GM21825 (cell line): ENCODE data around the gene CIAO2B.
"Not testable (repeated sequence)": the region's sequence is repeated elsewhere in the genome, so short reads cannot be mapped to it uniquely, and the experiment has no call there.

ENCODE experiments used
- ATAC-seq: cut with Tn5 transposase; IDR thresholded peaks from one replicate; pipeline ENCODE4 v1.9.1; 2021; ENCODE audit warnings: mild to moderate bottlenecking, moderate library complexity; ENCODE audit not compliant: unreplicated experiment

The CIAO2B gene

DNA sequence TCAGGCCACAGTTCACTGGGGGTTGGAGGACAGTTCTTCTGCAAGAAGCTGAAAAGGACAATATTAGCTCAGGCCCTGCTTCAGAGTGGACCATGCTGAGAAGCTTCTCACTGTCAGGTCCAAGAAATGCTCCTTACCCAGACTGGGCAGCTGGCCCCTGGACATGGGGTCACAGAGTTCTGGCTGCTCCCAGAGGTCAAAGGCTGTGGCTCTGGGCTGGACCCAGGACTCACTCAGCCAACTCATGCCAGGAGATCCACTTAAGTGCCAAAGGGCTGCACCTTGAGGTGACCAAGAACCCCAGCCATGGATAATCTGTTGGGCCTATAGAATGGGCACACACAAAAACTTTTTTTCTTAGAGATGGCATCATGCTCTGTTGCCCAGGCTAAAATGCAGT lies 5.2 kb upstream of the CIAO2B start:
- ATAC-seq, result no peak

GRCh38 chr16:66937725-66938337 lies 3.6 kb upstream of the CIAO2B start:
- no peak for ATAC-seq

GRCh38 chr16:66936889-66937554 lies 2.8 kb upstream of the CIAO2B start:
- no peak for ATAC-seq

- no peak for ATAC-seq
Measured at GRCh38 chr16:66936462-66936861, 2.3 kb upstream of the CIAO2B start.

- ATAC-seq, result no peak
Measured at GRCh38 chr16:66935314-66936011, 1.3 kb upstream of the CIAO2B start, which contains the start of gene CES2. Gene CES2, plus strand, starts transcription at chr16:66935516. Its CDS starts 120 bp downstream, at chr16:66935636.

- not testable (repeated sequence) for ATAC-seq
Measured at GRCh38 chr16:66934839-66935313, 674 bp upstream of the CIAO2B start.

DNA sequence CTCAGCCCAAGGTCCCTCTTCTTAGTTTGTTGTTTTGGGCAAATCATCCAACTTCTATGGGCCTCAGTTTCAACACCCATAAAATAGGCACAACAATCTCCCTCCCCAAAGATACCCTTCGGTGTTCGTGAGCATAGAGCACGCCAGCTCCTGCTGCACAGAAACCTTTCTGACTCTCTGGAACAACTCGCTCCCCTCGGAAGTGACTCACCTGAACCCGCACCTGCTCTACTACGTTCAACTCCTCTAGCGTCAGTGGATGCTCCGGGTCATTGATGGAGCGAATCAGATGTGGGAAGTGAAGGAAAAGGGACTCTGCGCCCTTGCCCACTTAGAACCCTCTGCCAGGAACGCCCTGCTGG lies 445 bp downstream of the CIAO2B start:
- ATAC-seq, result no peak

DNA sequence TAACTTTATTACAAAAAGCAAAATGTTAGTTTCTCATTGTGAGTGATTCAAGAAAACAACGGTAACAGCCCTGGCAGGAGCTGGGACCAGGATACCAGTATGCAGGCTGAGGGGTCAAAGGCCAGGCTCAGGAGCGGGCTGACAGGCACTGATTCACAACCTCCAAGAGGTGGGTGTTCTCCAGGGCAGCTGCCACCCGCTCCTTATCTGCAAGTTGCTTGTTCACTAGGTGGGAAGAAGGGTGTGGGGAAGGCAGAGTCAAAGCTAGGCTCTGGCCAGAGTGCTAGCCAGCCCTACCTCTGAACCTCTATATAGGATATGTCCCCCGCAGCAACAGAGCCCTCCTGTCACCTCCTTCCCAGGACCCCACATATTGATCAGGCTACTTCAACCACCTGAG lies 2.1 kb downstream of the CIAO2B start:
- no peak for ATAC-seq

DNA sequence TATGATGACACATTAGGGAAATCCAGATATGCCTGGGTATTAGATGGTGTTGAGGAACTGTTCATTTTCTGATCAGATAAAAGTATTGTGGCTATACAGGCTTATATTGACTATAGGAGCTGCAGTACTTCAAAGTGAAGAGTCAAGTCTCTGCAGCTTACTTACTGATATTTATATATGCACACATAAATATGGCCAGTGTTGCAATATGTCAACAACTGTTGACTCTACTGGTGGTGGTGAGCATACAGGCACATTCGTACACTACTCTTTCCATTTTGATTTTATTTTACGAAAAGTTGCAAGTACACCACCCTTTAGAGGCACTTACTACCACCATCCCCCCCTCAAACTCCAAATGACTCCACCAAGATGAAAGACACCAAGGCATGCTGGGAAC lies 2.5 kb downstream of the CIAO2B start:
- ATAC-seq, result no peak

- no peak for ATAC-seq
Measured at GRCh38 chr16:66930189-66930588, 4.0 kb downstream of the CIAO2B start.

DNA sequence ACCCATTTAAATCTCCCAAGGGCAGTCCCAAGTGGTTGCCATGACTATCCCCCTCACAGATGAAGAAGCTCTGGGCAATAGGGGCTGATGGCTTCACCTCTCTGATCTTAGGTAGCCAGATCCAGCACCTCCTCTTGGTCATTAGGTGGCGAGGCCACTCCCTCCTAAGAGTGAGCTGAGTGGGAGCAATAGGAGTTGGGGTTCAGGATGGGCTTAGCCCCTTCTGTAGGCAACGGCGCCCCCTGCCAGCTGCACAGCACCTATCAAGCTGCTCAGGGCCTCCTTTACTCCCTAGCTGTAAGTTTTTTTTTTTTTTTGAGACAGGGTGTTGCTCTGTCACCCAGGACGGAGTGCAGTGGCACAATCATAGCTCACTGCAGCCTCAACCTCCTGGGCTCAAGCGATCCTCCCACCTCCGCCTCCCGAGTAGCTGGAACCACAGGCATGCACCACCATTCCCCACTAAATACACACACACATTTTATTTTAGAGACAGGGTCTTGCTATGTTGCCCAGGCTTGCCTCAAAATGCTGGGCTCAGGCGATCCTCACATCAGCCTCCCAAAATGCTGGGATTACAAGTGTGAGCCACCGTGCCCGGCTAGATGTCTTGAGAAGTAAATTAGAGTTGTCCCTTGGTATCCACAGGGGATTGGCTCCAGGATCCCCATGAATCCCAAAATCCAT lies 5.4 kb downstream of the CIAO2B start:
- no peak for ATAC-seq

DNA sequence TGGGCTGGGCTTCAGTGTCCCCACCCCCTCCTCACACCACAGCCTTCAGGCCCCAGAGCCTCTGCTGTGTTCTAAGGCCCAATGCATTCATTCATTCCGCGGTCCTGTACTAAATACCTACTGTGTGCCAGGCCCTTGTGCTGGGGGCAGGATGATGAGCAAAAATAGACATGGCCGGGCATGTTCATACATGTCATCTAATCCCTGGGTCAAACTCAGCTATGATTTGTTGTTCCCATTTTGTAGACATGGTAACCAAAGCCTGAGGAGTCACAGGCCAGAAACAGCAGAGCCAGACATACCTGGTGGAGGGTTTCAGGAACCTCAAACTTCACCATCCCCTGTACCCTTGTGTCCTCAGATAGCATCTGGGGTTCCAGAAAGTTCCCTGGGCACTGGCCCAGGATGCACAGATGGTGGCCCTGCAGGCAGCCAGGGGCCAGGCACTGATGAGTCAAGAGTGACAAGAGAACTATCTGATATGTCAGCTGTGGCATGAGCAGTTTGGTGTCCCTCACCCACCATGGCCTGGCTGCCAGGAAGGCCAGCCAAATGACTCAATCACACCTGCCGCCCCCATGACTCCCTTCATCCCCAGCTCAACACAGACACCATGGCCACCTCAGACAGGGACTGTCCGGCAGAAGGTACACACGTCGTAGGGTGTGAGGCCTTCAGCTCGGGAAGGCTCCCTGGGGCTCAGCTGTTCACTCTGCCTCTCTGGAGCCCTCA lies 6.1 kb downstream of the CIAO2B start:
- ATAC-seq, result no peak

- ATAC-seq, result no peak
Measured at GRCh38 chr16:66926961-66927436, 7.2 kb downstream of the CIAO2B start.

DNA sequence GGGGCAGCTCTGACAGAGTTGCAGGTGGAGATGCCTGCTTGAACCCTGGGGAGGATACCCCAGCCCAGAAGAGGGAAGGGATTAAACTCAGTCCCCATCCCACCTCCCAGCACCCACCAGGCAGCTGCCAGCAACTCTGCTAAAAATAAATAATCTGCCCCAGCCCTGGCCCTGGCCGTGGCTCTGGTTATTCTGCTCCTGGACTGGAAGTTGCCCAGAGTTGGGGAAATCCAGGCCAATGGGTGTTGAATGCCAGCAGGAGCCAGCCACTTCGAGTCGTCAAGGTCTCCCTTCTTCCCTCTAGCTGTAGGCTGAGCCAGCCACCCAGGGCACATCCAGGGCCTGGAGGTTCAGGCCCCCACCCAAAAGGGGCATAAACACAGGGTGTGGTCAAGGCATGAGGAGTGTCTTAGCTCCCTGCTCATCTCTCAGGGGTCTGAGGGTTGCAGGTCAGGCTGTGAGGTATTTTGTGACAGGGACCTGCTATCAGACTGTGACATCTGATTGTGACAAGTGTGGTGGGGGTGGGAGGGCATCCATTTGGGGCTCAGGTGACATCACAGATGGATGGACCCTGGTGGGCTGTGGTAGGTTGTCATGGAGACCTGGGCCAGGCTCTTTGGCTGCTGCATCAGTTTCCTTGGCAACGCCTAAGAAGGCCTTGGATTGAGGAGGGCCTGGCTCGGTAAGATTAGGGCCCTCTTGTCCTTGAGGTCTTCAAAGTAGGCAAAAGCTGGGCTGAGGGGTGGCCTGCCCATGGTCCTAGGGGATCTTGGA lies 7.8 kb downstream of the CIAO2B start:
- no peak for ATAC-seq

GRCh38 chr16:66925322-66925840 lies 8.8 kb downstream of the CIAO2B start, which contains the start of gene RRAD:
Gene RRAD, minus strand, starts transcription at chr16:66925535. Its CDS starts 356 bp downstream, at chr16:66925179.
- no peak for ATAC-seq

DNA sequence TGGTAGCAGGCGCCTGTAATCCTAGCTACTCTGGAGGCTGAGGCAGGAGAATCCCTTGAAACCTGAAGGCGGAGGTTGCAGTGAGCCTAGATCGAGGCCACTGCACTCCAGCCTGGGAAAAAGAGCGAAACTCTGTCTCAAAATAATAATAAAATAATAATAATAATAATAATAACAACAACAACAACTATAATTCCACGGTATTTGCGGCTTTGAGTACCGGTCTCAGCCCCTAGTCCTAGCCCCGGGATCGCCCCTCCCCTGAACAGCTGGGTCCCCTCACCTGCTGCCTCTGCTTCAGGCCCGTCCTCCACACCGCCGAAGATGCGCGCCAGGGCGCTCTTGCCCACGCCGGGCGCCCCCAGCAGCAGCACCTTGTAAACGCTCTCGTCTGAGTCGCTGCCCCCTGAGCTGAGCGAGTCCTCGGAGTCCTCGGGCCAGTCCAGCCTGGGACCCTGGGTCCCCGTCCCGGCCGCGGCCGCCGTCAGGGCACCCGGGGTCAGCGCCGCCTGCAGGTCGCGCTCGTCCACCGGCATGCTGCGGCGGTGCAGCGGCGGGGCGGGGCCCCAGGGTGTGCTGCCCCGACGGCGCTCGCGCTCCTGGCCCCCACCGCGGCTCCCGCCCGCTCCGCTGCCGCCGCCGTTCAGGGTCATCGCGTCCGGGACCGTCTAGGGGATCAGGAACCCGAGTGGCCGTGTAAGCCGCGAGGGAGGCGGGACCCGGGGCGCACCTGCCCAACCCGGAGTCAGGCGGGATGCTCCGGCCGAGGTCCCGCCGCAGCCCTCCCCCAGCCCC lies 9.5 kb downstream of the CIAO2B start:
- ATAC-seq, result no peak

GRCh38 chr16:66923866-66924265 lies 10.3 kb downstream of the CIAO2B start:
- ATAC-seq, result no peak

DNA sequence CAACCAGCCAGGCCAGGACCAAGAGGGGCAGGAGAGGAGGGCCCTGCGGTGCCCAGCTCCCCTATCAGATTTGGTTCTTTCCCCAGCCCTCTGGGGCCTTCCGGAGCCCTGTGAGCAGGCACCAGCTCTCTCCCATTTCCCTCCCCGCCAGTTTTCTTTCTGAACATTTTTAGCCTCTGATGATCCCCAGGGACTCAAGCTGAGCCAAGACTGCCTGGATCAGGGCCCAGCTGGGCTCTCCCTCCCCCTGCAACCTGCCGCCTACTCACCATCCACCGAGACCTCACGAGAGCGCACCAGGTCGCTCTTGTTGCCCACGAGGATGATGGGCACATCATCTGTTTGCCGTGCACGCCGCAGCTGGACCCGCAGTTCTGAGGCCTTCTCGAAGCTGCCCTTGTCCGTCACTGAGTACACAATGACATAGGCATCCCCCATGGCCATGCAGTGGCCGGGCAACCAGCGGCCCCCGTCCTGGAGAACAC lies 10.9 kb downstream of the CIAO2B start:
- ATAC-seq, result no peak
